AG04449 (cell line): ENCODE measurements around the gene RSU1.

Experiments
- CTCF ChIA-PET: fragments of 350-600 bp; formaldehyde crosslinking; extraction: SDS; loops from one replicate; lab custom pipeline; 2021; ENCODE audit warnings: antibody characterized with exemption; lab: Yijun Ruan, JAX
- POLR2A ChIA-PET: fragments of 400-600, 350-600 bp; formaldehyde crosslinking; extraction: SDS; loops from one replicate; lab custom pipeline; 2020; ENCODE audit warnings: antibody characterized with exemption, inconsistent platforms; lab: Yijun Ruan, JAX
- DNase-seq: peaks from one replicate; pipeline ENCODE4 v3.0.0-alpha.2; 2010; ENCODE audit warnings: low read depth, low spot score
- H3K4me3 ChIP-seq: 2 replicates; pipeline ENCODE4 v1.5.1; 2011; ENCODE audit warnings: low read depth, mild to moderate bottlenecking, control low read depth, low read length
- CTCF ChIP-seq: IDR thresholded peaks from one replicate; pipeline ENCODE4 v1.5.1; 2011; ENCODE audit warnings: mild to moderate bottlenecking, moderate library complexity, low read length, control low read depth, inconsistent platforms; ENCODE audit not compliant: insufficient read depth; ENCODE audit errors: missing control alignments

Gene RSU1

GRCh38 chr10:16674147-16674703 is 143.0 kb downstream of the RSU1 start:
- DNase-seq, result no peak
- ChIA-PET CTCF (no interaction called here), POLR2A (no interaction called here)

GRCh38 chr10:16673443-16673842 is 143.8 kb downstream of the RSU1 start:
- CTCF ChIA-PET, result no interaction called here
- no peak for DNase-seq

More at GRCh38 chr10:16674147-16674703, 143.0 kb downstream of the RSU1 start:
- TF ChIP-seq CTCF, result no peak
- H3K4me3 ChIP-seq, result no peak overlapping the region

GRCh38 chr10:16663444-16663843 is 153.8 kb downstream of the RSU1 start:
- TF ChIP-seq CTCF, result no peak
- CTCF ChIA-PET, result interaction anchor here (0.6 kb wide), 1 partner anchor 1862 kb away, joined by 3 read pairs; no protein-coding TSS in a partner anchor
- H3K4me3 ChIP-seq, result no peak overlapping the region
- DNase-seq, result no peak
- POLR2A ChIA-PET, result no interaction called here

More at GRCh38 chr10:16673443-16673842, 143.8 kb downstream of the RSU1 start:
- POLR2A ChIA-PET, result no interaction called here
- no peak for TF ChIP-seq CTCF
- H3K4me3 ChIP-seq, result no peak overlapping the region

- CTCF ChIA-PET, result no interaction called here
- H3K4me3 ChIP-seq, result no peak overlapping the region
- TF ChIP-seq CTCF, result no peak
- DNase-seq, result no peak
- POLR2A ChIA-PET, result no interaction called here
Observed at GRCh38 chr10:16662923-16663322, 154.3 kb downstream of the RSU1 start.

GRCh38 chr10:16656895-16657294 is 160.3 kb downstream of the RSU1 start:
- H3K4me3 ChIP-seq, result no peak overlapping the region
- ChIA-PET POLR2A (no interaction called here), CTCF (interaction anchor here (0.9 kb wide), 1 partner anchor 8 kb away, joined by 3 read pairs; no protein-coding TSS in a partner anchor)
- TF ChIP-seq CTCF, result no peak
- DNase-seq, result no peak

- DNase-seq, result no peak
- no peak for TF ChIP-seq CTCF
- ChIA-PET POLR2A (no interaction called here), CTCF (no interaction called here)
- no peak overlapping the region for H3K4me3 ChIP-seq
Observed at GRCh38 chr10:16653224-16653623, 164.0 kb downstream of the RSU1 start.
